Right forelimb (tissue), 1 donor: ENCODE measurements around the gene PRLR.

Source experiments
- DNase-seq: peaks from one replicate; pipeline ENCODE4 v3.0.0-alpha.2; 2018

PRLR gene

DNA sequence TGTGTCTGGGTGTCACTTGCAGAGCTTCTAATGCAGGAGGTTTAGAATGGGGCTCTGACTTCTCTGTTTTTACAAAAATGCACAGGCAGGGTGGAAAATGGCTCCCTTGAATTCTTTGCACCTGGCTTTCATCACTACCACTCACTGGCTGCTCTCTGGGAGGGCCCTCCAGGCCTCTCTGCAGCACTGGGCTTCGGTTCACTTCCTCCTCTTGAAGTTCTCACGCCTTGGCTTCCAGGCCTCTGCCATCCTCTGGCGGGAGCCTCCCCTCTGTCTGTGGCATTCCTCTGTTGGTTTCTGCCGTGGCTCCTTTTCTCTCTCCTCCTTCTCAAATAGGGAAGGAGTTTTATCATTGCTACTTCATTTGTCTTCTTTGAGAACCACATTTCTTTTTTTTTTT lies 2.8 kb upstream of the PRLR start:
- no peak for DNase-seq

DNA sequence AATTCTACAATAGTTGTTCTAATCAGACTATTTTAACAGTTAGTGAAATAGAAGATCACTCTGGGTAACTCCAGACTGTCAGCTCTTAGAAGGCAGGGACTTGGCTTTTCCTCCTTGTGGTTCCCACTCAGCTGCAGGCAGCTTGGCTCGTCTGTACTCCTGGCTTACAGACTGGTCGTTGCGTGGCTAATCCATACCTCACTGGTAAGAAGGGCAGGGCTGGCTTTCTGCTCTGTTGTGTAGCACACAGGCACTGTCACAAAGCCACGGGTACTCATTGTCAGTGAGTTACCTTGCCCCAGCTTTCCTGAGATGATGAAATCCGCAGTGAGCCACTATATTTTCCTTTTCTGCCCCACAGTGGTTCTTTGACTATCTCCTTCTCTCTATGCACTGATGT lies 1.8 kb upstream of the PRLR start:
- no peak for DNase-seq

DNA sequence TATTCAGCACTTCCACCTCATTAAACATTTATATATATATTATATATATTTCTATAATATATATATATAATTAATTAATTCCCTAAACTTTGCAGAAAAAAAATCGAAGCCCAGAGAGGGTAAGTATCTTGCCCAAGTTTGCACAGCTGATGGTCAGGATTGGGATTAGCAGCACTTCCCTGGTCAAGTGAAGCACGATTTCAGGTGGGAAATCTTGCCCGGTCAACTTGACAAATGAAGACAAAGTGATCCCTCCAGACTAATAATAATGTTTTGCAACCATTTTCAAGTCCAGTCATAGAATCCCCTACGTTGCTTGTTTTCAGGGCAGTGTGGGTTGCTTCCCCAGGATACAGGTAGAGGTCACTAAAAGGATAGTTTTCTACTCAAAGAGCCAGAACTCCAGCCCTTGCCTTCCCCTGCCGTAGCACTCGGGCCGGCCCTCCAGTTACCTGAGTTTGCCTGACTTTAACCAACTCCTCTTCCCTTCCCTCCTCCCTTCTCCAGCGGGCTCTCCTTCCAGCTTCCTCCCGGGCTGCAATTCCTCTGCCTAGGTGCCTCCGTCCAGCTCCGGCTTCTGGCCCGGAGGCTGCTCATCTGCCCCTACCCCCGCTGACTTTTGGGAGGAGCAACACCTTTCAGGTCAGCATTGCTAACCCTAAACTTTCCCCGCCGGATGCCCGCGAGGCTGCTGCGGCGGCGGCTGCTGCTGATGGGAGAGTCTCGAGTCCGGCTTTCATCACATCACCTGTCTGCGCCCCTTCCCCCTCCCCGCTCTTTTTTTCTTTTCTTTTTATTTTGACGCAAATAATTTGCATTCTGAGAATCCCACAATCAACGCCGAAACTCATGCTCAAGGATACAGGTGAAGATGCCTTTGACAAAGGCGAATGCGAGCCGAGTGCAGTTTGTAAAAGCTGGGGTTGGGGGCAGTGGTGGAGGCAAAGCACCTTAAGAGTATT lies 930 bp downstream of the PRLR start:
- DNase-seq, result peak; percentile 50

GRCh38 chr5:35228310-35228709 lies 2.0 kb downstream of the PRLR start:
- no peak for DNase-seq

DNA sequence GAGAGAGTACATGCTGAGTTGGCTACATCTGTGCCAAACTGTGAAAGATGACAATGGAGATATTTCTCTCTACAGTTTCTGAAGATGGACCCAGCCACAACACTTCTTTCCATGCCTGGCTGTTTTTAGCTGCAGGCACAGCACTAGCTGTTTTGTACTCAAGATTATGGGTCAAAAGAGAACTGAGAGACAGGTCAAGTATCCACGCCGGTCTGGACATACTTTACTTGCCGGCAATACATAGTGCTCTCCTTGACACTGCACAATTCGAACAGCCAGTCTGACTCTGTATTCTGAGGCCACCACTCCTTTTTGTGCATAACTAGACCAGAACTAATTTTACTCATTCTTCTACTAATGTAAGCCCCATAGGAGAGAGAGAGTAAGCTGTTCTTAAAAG lies 2.6 kb downstream of the PRLR start:
- DNase-seq, result no peak

DNA sequence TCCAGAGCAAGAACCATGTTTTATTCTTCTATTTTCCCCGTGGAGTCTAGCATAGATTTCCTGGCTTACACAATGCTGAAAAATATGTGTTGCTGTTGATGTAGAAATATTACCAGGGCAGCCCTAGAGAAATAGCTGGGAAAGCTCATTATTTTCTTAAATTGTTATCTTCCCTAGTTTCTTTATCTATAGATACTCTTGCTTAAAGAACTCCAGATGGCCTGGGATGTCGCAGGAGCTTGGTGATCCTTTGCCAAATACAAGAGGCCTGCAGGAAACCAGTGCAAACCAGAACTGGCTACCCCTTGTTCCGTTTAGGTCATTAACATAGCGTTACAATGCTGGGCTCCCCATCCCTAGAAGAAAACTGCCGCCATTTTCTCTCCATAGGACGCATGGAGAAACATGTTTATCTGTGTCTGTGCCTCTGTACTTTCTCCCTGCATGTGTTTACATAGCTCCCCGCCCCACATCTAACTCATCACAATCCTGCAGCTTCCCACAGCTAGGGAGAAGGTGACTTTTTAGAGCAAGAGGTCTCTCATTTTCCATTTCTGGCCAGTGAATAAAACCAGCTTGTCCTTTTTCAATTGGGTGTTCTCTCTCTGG lies 6.4 kb downstream of the PRLR start:
- DNase-seq, result no peak

DNA sequence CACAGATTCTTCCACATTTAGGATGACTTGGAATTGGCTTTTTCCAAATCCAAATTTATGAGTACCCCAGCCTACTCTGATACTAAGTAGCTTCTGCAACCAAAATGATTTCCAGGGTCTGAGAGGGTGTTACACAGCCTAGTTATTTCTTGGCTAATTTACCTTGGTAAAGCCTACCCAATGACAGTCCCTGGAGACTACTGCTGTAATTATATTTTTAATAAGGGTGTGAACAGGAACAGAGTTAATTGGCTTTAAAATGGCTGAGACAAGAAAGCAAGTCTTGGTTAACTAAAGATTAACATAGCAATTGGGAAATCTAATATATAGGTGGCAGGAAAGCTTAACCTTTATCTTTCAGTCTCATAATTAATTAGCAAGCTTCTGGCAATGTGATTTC lies 9.3 kb downstream of the PRLR start:
- no peak for DNase-seq

GRCh38 chr5:35218981-35219380 lies 11.3 kb downstream of the PRLR start:
- DNase-seq, result no peak

- no peak for DNase-seq
Measured at GRCh38 chr5:35214051-35214450, 16.2 kb downstream of the PRLR start.

GRCh38 chr5:35213608-35214007 lies 16.7 kb downstream of the PRLR start:
- DNase-seq, result no peak

GRCh38 chr5:35212122-35212982 lies 17.9 kb downstream of the PRLR start:
- DNase-seq, result no peak

- no peak for DNase-seq
Measured at GRCh38 chr5:35209862-35210261, 20.4 kb downstream of the PRLR start.

GRCh38 chr5:35205606-35206005 lies 24.7 kb downstream of the PRLR start:
- no peak for DNase-seq

DNA sequence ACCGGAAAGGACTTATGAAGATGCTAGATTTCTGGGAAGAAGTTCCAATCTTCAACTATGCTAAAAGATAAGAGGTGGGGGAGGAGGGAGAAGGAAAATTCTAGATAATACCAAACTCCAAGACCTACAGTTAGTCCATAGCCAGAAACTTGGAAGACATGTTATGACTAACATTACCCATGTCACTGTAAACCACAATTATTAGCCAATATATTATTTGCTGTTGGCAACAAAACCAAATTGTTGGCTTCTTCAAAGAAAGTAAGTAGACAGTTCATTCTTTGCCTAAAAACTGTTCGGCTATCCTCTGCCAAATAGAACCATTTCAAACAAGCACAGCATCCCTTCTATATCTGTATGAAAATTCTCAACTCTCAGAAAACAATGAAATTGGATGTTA lies 25.1 kb downstream of the PRLR start:
- DNase-seq, result no peak

- DNase-seq, result no peak
Measured at GRCh38 chr5:35203403-35203802, 26.9 kb downstream of the PRLR start.

DNA sequence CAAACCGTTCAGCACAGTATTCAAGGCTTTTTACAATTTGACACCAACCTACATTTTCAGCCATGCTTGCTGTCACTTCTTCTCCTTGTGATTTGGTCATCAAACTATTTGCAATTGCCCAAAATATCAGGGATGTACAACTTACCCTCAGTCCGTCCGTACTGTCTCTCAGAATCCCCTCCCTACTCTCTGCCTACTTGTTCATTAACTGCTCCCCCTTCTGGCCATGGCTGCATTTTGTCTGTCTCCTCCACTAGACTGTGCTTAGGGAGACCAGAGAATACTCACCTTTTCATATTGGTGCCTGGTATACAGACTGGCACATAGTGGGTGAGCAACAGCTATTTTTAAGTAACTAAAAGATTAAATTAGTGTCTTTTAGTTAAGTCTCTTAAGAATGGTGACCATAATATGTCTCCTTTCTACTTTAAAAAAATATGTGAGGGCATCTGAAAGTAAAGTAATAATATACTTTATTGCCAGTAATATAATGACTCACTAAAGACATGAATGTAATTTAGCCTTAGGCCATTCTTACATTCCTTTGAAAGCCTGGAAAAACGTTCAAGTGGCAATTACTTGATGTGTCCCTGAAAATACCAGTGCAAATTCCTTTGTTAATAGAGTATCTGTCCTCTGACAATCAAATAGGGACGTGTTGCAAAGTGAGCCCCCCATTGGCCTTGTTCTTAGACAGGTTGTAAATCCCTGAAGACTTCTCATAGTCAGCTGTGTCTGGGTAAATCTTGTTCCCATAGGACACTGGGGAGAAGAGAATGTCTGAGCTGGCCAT lies 27.8 kb downstream of the PRLR start:
- no peak for DNase-seq

GRCh38 chr5:35201291-35201690 lies 29.0 kb downstream of the PRLR start:
- no peak for DNase-seq

- DNase-seq, result no peak
Measured at GRCh38 chr5:35199886-35200285, 30.4 kb downstream of the PRLR start.

DNA sequence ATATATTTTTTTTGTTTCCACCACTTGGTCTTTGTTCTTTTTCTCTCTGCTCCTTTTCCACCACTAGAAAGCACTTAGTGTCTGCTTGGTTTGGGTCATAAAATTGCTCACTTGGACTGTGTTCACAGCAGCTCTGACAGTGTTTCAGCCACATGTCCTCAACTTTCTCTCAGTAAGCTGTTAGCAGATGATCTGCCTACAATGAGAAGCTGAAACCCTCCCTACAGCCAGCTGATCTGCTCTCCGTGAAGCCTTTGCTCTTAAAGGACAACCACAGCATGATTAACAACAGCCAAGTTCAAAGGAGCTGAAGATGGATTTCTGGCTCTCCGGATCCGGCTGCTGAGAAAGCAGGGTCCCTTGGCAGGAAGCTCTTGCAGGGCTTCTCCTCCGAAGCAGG lies 31.6 kb downstream of the PRLR start:
- DNase-seq, result no peak

- DNase-seq, result no peak
Measured at GRCh38 chr5:35198075-35198474, 32.2 kb downstream of the PRLR start.

GRCh38 chr5:35197351-35197750 lies 32.9 kb downstream of the PRLR start:
- DNase-seq, result no peak

GRCh38 chr5:35195472-35195852 lies 34.8 kb downstream of the PRLR start:
- DNase-seq, result no peak
